Gastrocnemius medialis (tissue), 4 donors: ENCODE measurements around the gene TMEM117. TPM values are rescaled to one million over a fixed set of nuclear protein-coding genes. Genes with fewer than 3 reads are reported as not detected.

Experiments used
- ATAC-seq, 2 donors: fragments of 150-250 bp; one replicate each; pipeline ENCODE4 v1.9.1; 2016
- DNase-seq, 2 donors: peaks; one replicate each; pipeline ENCODE4 v3.0.0-alpha.2; 2019
- H3K27ac ChIP-seq, 4 donors: fragments of 200-600 bp; sonication (generic); 1 replicate in 1 of 4; 2 replicates in 3 of 4; pipeline ENCODE4 v1.5.1; 2016 to 2018; ENCODE audit warnings: mild to moderate bottlenecking in 2 of 4, moderate library complexity in 1 of 4
- H3K27me3 ChIP-seq, 3 donors: fragments of 200-600 bp; sonication (generic) in 2 of 3; 1 replicate in 1 of 3; 2 replicates in 2 of 3; pipeline versions ENCODE4 v1.5.1 to v1.6.0; 2016 to 2019; ENCODE audit warnings: mild to moderate bottlenecking in 1 of 3, moderate library complexity in 1 of 3
- H3K36me3 ChIP-seq, 2 donors: fragments of 200-600 bp; sonication (generic) in 1 of 2; one replicate each; pipeline ENCODE4 v1.5.1; 2017 to 2018
- H3K4me1 ChIP-seq, 2 donors: fragments of 200-600 bp; sonication (generic) in 1 of 2; one replicate each; pipeline ENCODE4 v1.5.1; 2016 to 2017; ENCODE audit warnings: mild to moderate bottlenecking in 2 of 2
- H3K4me3 ChIP-seq, 4 donors: fragments of 200-600 bp; sonication (generic) in 3 of 4; 1 replicate in 1 of 4; 2 replicates in 3 of 4; pipeline ENCODE4 v1.5.1; 2016 to 2019; ENCODE audit warnings: mild to moderate bottlenecking in 2 of 4
- H3K9me3 ChIP-seq, 3 donors: fragments of 200-600 bp; sonication (generic) in 2 of 3; 1 replicate in 1 of 3; 2 replicates in 2 of 3; pipeline ENCODE4 v1.5.1; 2016 to 2019
- CTCF ChIP-seq, 5 experiments: fragments of 450-650 bp in 3 of 5; fragments of 200-600 bp in 2 of 5; sonication (generic) in 2 of 5; IDR thresholded peaks in 4 of 5; conservative IDR thresholded peaks in 1 of 5; 1 replicate in 4 of 5; 2 replicates in 1 of 5; pipeline ENCODE4 v1.5.1; 2016 to 2019; ENCODE audit warnings: antibody characterized with exemption in 5 of 5, mild to moderate bottlenecking in 3 of 5, moderate library complexity in 3 of 5
- POLR2A ChIP-seq, 2 donors: fragments of 450-650 bp; IDR thresholded peaks; one replicate each; pipeline ENCODE4 v1.6.1; 2017; ENCODE audit warnings: antibody characterized with exemption in 2 of 2, mild to moderate bottlenecking in 2 of 2, moderate library complexity in 2 of 2
- in situ Hi-C, 4 donors: fragments of 200-750 bp; cut with MboI; loops; one replicate each; pipeline versions ENCODE4 v1.15.0 to v1.8.0; 2017; ENCODE audit warnings: low sequenced_read_pairs in 4 of 4
- intact Hi-C: fragments of 100-400 bp; cut with DNase I; formaldehyde crosslinking; loops from one replicate; pipeline ENCODE4 v1.15.1; 2023; ENCODE audit warnings: low total_unique reads
- total RNA-seq, 4 donors: library from RNA; depleted of rRNA; stranded (reverse); fragments of >200 nt; gene quantifications; one replicate each; pipeline versions ENCODE4 v1.1.0 to v1.2.3, GENCODE V29; 2016

Gene TMEM117
- total RNA-seq, 4 donors from 2014 or later: 3.5 to 19.4 (median 6.1) TPM

- in situ Hi-C loops (no loop called here), intact Hi-C loops (no loop called here)
- TF ChIP-seq POLR2A (IDR thresholded peaks at IDR 0.05) (no peak), CTCF (IDR thresholded peaks at IDR 0.05 in 4 of 5, conservative IDR thresholded peaks at IDR 0.05 in 1 of 5) (no peak)
- peaks cover 9 to 13% of the 10 kb centered on the region in 2 donors for H3K4me1 ChIP-seq
- no peak overlapping the region for H3K4me3 ChIP-seq
- DNase-seq (no peak), ATAC-seq (no peak)
- H3K27ac ChIP-seq: no peak overlapping the region
- H3K36me3 ChIP-seq: no peaks in the 10 kb centered on the region
- H3K27me3 ChIP-seq: no peaks in the 10 kb centered on the region
- H3K9me3 ChIP-seq: no peaks in the 10 kb centered on the region
These were observed 545.0 kb downstream of the TMEM117 start for GRCh38 chr12:44380861-44381260.

GRCh38 chr12:44381341-44381740, 545.5 kb downstream of the TMEM117 start:
- H3K9me3 ChIP-seq: no peaks in the 10 kb centered on the region
- no peaks in the 10 kb centered on the region for H3K36me3 ChIP-seq
- no peaks in the 10 kb centered on the region for H3K27me3 ChIP-seq
- H3K4me3 ChIP-seq: no peak overlapping the region
- in situ Hi-C loops (no loop called here), intact Hi-C loops (no loop called here)
- ATAC-seq (no peak), DNase-seq (no peak)
- no peak for TF ChIP-seq POLR2A (IDR thresholded peaks at IDR 0.05)
- no peak for TF ChIP-seq CTCF (IDR thresholded peaks at IDR 0.05 in 4 of 5, conservative IDR thresholded peaks at IDR 0.05 in 1 of 5)
- H3K27ac ChIP-seq: no peak overlapping the region
- H3K4me1 ChIP-seq: peaks cover 9 to 13% of the 10 kb centered on the region in 2 donors

- Histone ChIP-seq H3K36me3 (no peaks in the 10 kb centered on the region), H3K4me3 (no peak overlapping the region), H3K27me3 (no peaks in the 10 kb centered on the region), H3K9me3 (no peaks in the 10 kb centered on the region), H3K4me1 (peaks cover 8 to 9% of the 10 kb centered on the region in 2 donors), H3K27ac (no peak overlapping the region)
- in situ Hi-C loops: no loop called here
- no peak for DNase-seq
- intact Hi-C loops: no loop called here
- no peak for TF ChIP-seq CTCF (IDR thresholded peaks at IDR 0.05 in 4 of 5, conservative IDR thresholded peaks at IDR 0.05 in 1 of 5)
- no peak for TF ChIP-seq POLR2A (IDR thresholded peaks at IDR 0.05)
- no peak for ATAC-seq
These were observed 548.3 kb downstream of the TMEM117 start for GRCh38 chr12:44384136-44384535.

- Histone ChIP-seq H3K27me3 (no peaks in the 10 kb centered on the region), H3K9me3 (no peaks in the 10 kb centered on the region), H3K4me1 (no peaks in the 10 kb centered on the region), H3K36me3 (no peaks in the 10 kb centered on the region), H3K27ac (no peak overlapping the region), H3K4me3 (no peak overlapping the region)
- ATAC-seq (no peak), DNase-seq (no peak)
- intact Hi-C loops (no loop called here), in situ Hi-C loops (no loop called here)
- TF ChIP-seq POLR2A (IDR thresholded peaks at IDR 0.05) (no peak), CTCF (IDR thresholded peaks at IDR 0.05 in 4 of 5, conservative IDR thresholded peaks at IDR 0.05 in 1 of 5) (no peak)
These were observed 550.1 kb downstream of the TMEM117 start for GRCh38 chr12:44385964-44386363.

GRCh38 chr12:44387581-44387980, 551.7 kb downstream of the TMEM117 start:
- in situ Hi-C loops (no loop called here), intact Hi-C loops (no loop called here)
- ATAC-seq (no peak), DNase-seq (no peak)
- Histone ChIP-seq H3K4me1 (no peaks in the 10 kb centered on the region), H3K9me3 (no peaks in the 10 kb centered on the region), H3K4me3 (no peak overlapping the region), H3K27ac (no peak overlapping the region), H3K27me3 (no peaks in the 10 kb centered on the region), H3K36me3 (no peaks in the 10 kb centered on the region)
- TF ChIP-seq POLR2A (IDR thresholded peaks at IDR 0.05): no peak
- TF ChIP-seq CTCF (IDR thresholded peaks at IDR 0.05 in 4 of 5, conservative IDR thresholded peaks at IDR 0.05 in 1 of 5): no peak
